CD4-positive, alpha-beta T cell (primary cell): ENCODE data around the gene GDAP1L1. TPM values are rescaled to one million over a fixed set of nuclear protein-coding genes. Genes with fewer than 3 reads are reported as not detected.

ENCODE experiments used
- ATAC-seq: fragments of 200-7000 bp; cut with Tn5 transposase; one replicate; pipeline ENCODE4 v1.10.0; 2022; ENCODE audit warnings: mild to moderate bottlenecking; ENCODE audit not compliant: poor library complexity
- CTCF ChIA-PET: fragments of 350-600 bp; sonication (Branson Sonifier 250); formaldehyde crosslinking; loops from one replicate; lab custom pipeline; 2021; ENCODE audit warnings: antibody characterized with exemption, inconsistent platforms; lab: Charles Lee
- POLR2A ChIA-PET: fragments of 350-600 bp; sonication (Branson Sonifier 250); formaldehyde crosslinking; loops from one replicate; lab custom pipeline; 2021; ENCODE audit warnings: antibody characterized with exemption, inconsistent platforms; lab: Charles Lee
- DNase-seq, 14 experiments: peaks; one replicate each; pipeline ENCODE4 v3.0.0-alpha.2; 2013 to 2020; ENCODE audit warnings: mixed read lengths in 2 of 14
- H3K27ac ChIP-seq, 2 donors: one replicate each; pipeline versions ENCODE4 v1.5.1 to v1.7.0; 2013; ENCODE audit warnings: low read length in 2 of 2, low read depth in 1 of 2, mild to moderate bottlenecking in 1 of 2
- H3K27me3 ChIP-seq, 2 experiments: 1 replicate in 1 of 2; 2 replicates in 1 of 2; pipeline versions ENCODE4 v1.6.1 to v1.7.0; 2013; ENCODE audit warnings: low read length in 2 of 2, control low read depth in 1 of 2, mild to moderate bottlenecking in 1 of 2, moderate library complexity in 1 of 2; ENCODE audit not compliant: insufficient read depth in 2 of 2, control insufficient read depth in 1 of 2
- H3K36me3 ChIP-seq: one replicate; pipeline ENCODE4 v1.6.1; 2013; ENCODE audit warnings: low read length, control low read depth; ENCODE audit not compliant: insufficient read depth
- H3K4me1 ChIP-seq: one replicate; pipeline ENCODE4 v1.6.1; 2013; ENCODE audit warnings: low read length, control low read depth; ENCODE audit not compliant: insufficient read depth
- H3K4me3 ChIP-seq: one replicate; pipeline ENCODE4 v1.5.1; 2013; ENCODE audit warnings: mild to moderate bottlenecking, low read length, moderate library complexity
- H3K9me3 ChIP-seq, 2 experiments: 1 replicate in 1 of 2; 2 replicates in 1 of 2; pipeline versions ENCODE4 v1.6.1 to v1.7.0; 2013; ENCODE audit warnings: low read length in 2 of 2, mild to moderate bottlenecking in 2 of 2, control low read depth in 1 of 2, moderate library complexity in 1 of 2; ENCODE audit not compliant: control insufficient read depth in 1 of 2, insufficient read depth in 1 of 2
- H3K27ac Mint-ChIP-seq: one replicate; pipeline ENCODE4 v1.8.0; 2020; ENCODE audit warnings: mixed read lengths
- H3K27me3 Mint-ChIP-seq: one replicate; pipeline ENCODE4 v1.8.0; 2021; ENCODE audit warnings: mixed read lengths
- H3K36me3 Mint-ChIP-seq: one replicate; pipeline ENCODE4 v1.8.0; 2021; ENCODE audit warnings: low read depth, mixed read lengths
- H3K4me1 Mint-ChIP-seq: one replicate; pipeline ENCODE4 v1.8.0; 2021; ENCODE audit warnings: low read depth, mixed read lengths
- H3K4me3 Mint-ChIP-seq: one replicate; pipeline ENCODE4 v1.8.0; 2020; ENCODE audit warnings: mild to moderate bottlenecking, mixed read lengths
- H3K9me3 Mint-ChIP-seq: one replicate; pipeline ENCODE4 v1.8.0; 2020; ENCODE audit warnings: mixed read lengths
- CTCF ChIP-seq: fragments of 200-600 bp; IDR thresholded peaks from one replicate; pipeline ENCODE4 v1.8.0; 2022; ENCODE audit warnings: antibody characterized with exemption, mild to moderate bottlenecking
- intact Hi-C, 2 experiments: fragments of 100-400 bp; cut with DNase I in 1 of 2; cut with micrococcal nuclease in 1 of 2; formaldehyde crosslinking; loops; one replicate each; pipeline versions ENCODE4 v1.15.1 to v1.9.0; 2023 to 2025; cut with DNase I, micrococcal nuclease
- polyA plus RNA-seq, 2 donors: library from polyadenylated mRNA; unstranded; fragments of 120-200 nt; gene quantifications; one replicate each; pipeline ENCODE4 v1.2.1, GENCODE V29; 2013
- total RNA-seq, 174 experiments: library from RNA in 2 of 174; stranded (reverse) in 2 of 174; gene quantifications; one replicate each; pipeline ENCODE4 v1.2.3 and lab custom pipeline; 2021 to 2026

GDAP1L1 gene
- total RNA-seq (not detected), total RNA-seq (lab: John Stamatoyannopoulos, UW) (0 to 0.17 (median 0) reads per million in 172 experiments)
- polyA plus RNA-seq (2013, experiment 1 of 2): 0.13 TPM
- polyA plus RNA-seq (2013, experiment 2 of 2): 0.19 TPM

DNA sequence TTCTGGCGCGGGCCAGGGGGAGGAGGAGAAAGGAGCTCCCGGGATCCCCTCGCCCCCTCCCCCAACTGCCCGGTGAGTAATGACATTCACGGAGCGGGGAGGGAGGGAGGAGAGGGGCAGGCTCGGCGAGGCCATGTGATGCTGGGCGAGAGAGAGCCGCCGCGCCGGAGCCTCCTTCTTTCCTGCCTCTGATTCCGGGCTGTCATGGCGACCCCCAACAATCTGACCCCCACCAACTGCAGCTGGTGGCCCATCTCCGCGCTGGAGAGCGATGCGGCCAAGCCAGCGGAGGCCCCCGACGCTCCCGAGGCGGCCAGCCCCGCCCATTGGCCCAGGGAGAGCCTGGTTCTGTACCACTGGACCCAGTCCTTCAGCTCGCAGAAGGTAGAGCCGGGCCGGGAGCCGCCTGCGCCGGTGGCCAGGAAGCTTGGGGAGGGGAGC, at the start of gene GDAP1L1:
GDAP1L1 (plus strand) TSS at position 178 of the 441 bp plus-strand sequence; CDS start at position 205, 27 bp downstream.
- H3K27me3 Mint-ChIP-seq: peaks cover 38% of the 10 kb centered on the region
- peak within 1 kb of the TSS; percentile 7 for H3K4me3 ChIP-seq
- no peaks in the 10 kb centered on the region for H3K36me3 ChIP-seq
- intact Hi-C loops: no loop called here
- TF ChIP-seq CTCF: no peak
- DNase-seq: peak in 1 of 14 experiments; percentile 12
- H3K4me1 ChIP-seq: peaks cover 11% of the 10 kb centered on the region
- no peaks in the 10 kb centered on the region for H3K36me3 Mint-ChIP-seq
- CTCF ChIA-PET: no interaction called here
- H3K4me3 Mint-ChIP-seq: peak within 1 kb of the TSS; percentile 42
- no peak within 1 kb of the TSS for H3K27ac Mint-ChIP-seq
- ATAC-seq: no peak
- H3K27me3 ChIP-seq: peaks cover 15 to 26% of the 10 kb centered on the region in 2 experiments
- POLR2A ChIA-PET: interaction anchor here (1.0 kb wide), 1 partner anchor 28 kb away, joined by 6 read pairs; no protein-coding TSS in a partner anchor
- H3K9me3 Mint-ChIP-seq: no peaks in the 10 kb centered on the region
- peaks cover 0 to 14% of the 10 kb centered on the region in 2 experiments for H3K9me3 ChIP-seq
- no peak within 1 kb of the TSS for H3K27ac ChIP-seq
- peaks cover 10% of the 10 kb centered on the region for H3K4me1 Mint-ChIP-seq

DNA sequence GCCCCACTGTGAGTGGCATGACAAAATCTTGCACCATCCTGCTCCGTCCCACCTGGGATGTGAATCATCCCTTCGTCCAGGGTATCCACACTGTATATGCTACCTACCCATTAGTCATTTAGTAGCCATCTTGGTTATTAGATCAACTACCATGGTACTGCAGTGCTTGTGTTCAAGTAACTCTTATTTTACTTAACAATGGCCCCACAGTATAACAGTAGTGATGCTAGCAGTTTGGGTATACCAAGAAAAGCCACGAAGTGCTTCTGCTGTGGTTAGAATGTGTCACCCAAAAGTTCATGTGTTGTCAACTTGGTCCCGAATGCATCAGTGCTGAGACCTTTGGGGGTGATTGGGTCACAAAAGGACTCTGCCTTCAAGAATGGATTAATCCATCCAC, 48.2 kb upstream of the GDAP1L1 start:
- H3K27me3 Mint-ChIP-seq: no peaks in the 10 kb centered on the region
- intact Hi-C loops: no loop called here

DNA sequence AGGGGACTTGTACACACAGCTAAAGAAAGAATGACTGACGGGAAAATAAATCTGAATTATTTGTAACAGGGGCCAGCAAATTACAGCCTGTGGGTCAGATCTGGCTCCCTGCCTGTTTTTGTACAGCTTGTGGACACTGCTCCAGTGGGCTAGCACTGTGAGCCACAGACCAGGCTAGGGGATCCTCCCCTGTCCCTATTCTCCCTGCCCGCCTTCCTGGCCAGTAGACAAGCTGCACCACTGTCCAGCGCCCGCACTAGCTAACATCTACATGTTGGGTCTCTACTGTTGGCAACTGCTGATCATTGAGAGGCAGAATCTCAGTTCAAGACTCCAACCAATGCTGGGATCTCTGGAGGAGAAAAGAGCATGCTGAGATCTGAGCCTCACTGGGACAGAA, 47.2 kb upstream of the GDAP1L1 start:
- H3K27ac ChIP-seq: no peak overlapping the region
- no peak for TF ChIP-seq CTCF
- no peaks in the 10 kb centered on the region for H3K27me3 ChIP-seq
- DNase-seq: no peak
- peaks cover 76% of the 10 kb centered on the region for H3K36me3 ChIP-seq
- no peaks in the 10 kb centered on the region for H3K9me3 Mint-ChIP-seq
- H3K4me1 Mint-ChIP-seq: peaks cover 32% of the 10 kb centered on the region
- no peaks in the 10 kb centered on the region for H3K27me3 Mint-ChIP-seq
- no peak overlapping the region for H3K27ac Mint-ChIP-seq
- intact Hi-C loops: no loop called here
- H3K4me3 Mint-ChIP-seq: no peak overlapping the region
- ChIA-PET POLR2A (no interaction called here), CTCF (no interaction called here)
- H3K4me3 ChIP-seq: no peak overlapping the region
- no peak for ATAC-seq
- no peaks in the 10 kb centered on the region for H3K9me3 ChIP-seq
- no peaks in the 10 kb centered on the region for H3K4me1 ChIP-seq
- peaks cover 91% of the 10 kb centered on the region for H3K36me3 Mint-ChIP-seq

More for the DNA sequence above, 48.2 kb upstream of the GDAP1L1 start:
- CTCF ChIA-PET: no interaction called here
- peaks cover 69% of the 10 kb centered on the region for H3K36me3 ChIP-seq
- H3K9me3 ChIP-seq: no peaks in the 10 kb centered on the region
- Mint-ChIP-seq H3K9me3 (no peaks in the 10 kb centered on the region), H3K27ac (no peak overlapping the region), H3K4me1 (peaks cover 26% of the 10 kb centered on the region), H3K36me3 (peaks cover 81% of the 10 kb centered on the region), H3K4me3 (no peak overlapping the region)
- no peak overlapping the region for H3K4me3 ChIP-seq
- no peak for ATAC-seq
- DNase-seq: peak in 1 of 14 experiments; percentile 29
- H3K27me3 ChIP-seq: no peaks in the 10 kb centered on the region
- no peak overlapping the region for H3K27ac ChIP-seq
- no peak for TF ChIP-seq CTCF
- POLR2A ChIA-PET: no interaction called here
- H3K4me1 ChIP-seq: no peaks in the 10 kb centered on the region
